Suppressor macrophage treated with lipopolysaccharide for 4 hours (primary cell): ENCODE data around the gene ANO2.

Experiments used
- DNase-seq: peaks from one replicate; pipeline ENCODE4 v3.0.0-alpha.2; 2020

ANO2 gene

GRCh38 chr12:5524769-5525436, 420.2 kb downstream of the ANO2 start:
- DNase-seq: no peak

GRCh38 chr12:5524116-5524768, 420.8 kb downstream of the ANO2 start:
- no peak for DNase-seq

- no peak for DNase-seq
Observed at GRCh38 chr12:5523396-5524115, 421.5 kb downstream of the ANO2 start.

GRCh38 chr12:5522432-5523335, 422.4 kb downstream of the ANO2 start:
- no peak for DNase-seq

GRCh38 chr12:5521456-5522325, 423.4 kb downstream of the ANO2 start:
- no peak for DNase-seq

- no peak for DNase-seq
Observed at GRCh38 chr12:5520831-5521230, 424.2 kb downstream of the ANO2 start.

- no peak for DNase-seq
Observed at GRCh38 chr12:5520037-5520436, 425.0 kb downstream of the ANO2 start.

GRCh38 chr12:5518584-5519365, 426.3 kb downstream of the ANO2 start:
- no peak for DNase-seq

- no peak for DNase-seq
Observed at GRCh38 chr12:5516371-5517241, 428.5 kb downstream of the ANO2 start.

- DNase-seq: no peak
Observed at GRCh38 chr12:5515458-5515857, 429.6 kb downstream of the ANO2 start.

GRCh38 chr12:5514545-5514944, 430.5 kb downstream of the ANO2 start:
- DNase-seq: no peak

- no peak for DNase-seq
Observed at GRCh38 chr12:5514016-5514415, 431.0 kb downstream of the ANO2 start.

- no peak for DNase-seq
Observed at GRCh38 chr12:5513406-5513805, 431.7 kb downstream of the ANO2 start.
